ENCODE results near the gene SPATA1. TPM values are rescaled to one million over a fixed set of nuclear protein-coding genes. Genes with fewer than 3 reads are reported as not detected.

The SPATA1 gene
- total and polyA plus RNA-seq, 2 donors (not counting 1 experiment from before 2014, with no cell fraction given) = 0.73 to 8.6 TPM

GRCh38 chr1:84479998-84480397 is 26.2 kb upstream of the SPATA1 start:
- peaks cover 22% of the 10 kb centered on the region for H3K27me3 Mint-ChIP-seq
- 10% methylated on average over 2 of the region's 9 CpGs for WGBS (ENCODE audit: insufficient coverage)
- peak overlapping the region; percentile 78 to 81 for H3K27ac ChIP-seq (ENCODE audit: low read length in 2 of 2)
- peaks cover 2 to 10% (median 9%) of the 10 kb centered on the region in 3 donors for H3K9me3 ChIP-seq (ENCODE audit: control extremely low read depth in 1 of 3, control insufficient read depth in 2 of 3, insufficient read depth in 1 of 3, low read length in 2 of 3)
- H3K9ac ChIP-seq (ENCODE audit: low read length) = peak overlapping the region; percentile 70
- CTCF ChIA-PET = interaction anchor here (0.8 to 1.8 kb wide), 6 partner anchors 11 to 337 kb away, joined by 3 to 5 read pairs (median 4); partner anchors contain the start of gene SPATA1
- TF ChIP-seq EZH2 (IDR thresholded peaks at IDR 0.05; ENCODE audit: borderline replicate concordance, insufficient read depth, low read depth, low read length, poor library complexity, severe bottlenecking) (no peak), CTCF (IDR thresholded peaks at IDR 0.05) (no peak)
- H4K20me1 ChIP-seq (ENCODE audit: control insufficient read depth, insufficient read depth, low read length, poor library complexity, severe bottlenecking) = peaks cover 18% of the 10 kb centered on the region
- H2AFZ ChIP-seq (ENCODE audit: insufficient read depth, low read depth, low read length, poor library complexity, severe bottlenecking) = peak overlapping the region; percentile 81
- intact Hi-C loops (cut with micrococcal nuclease) = loop anchor here (1.0 to 10.0 kb wide), 5 partner anchors 7 to 515 kb away; partner anchors contain the start of genes CTBS, GNG5, MCOLN2 and SPATA1
- POLR2A ChIA-PET = interaction anchor here (1.6 to 3.6 kb wide), 2 partner anchors 26 to 94 kb away, joined by 4 to 13 read pairs; partner anchors contain the start of genes CTBS, GNG5 and SPATA1
- no peak for ATAC-seq (ENCODE audit: low read depth)
- DNase-seq = peak; percentile 12
- peaks cover 62% of the 10 kb centered on the region for H3K79me2 ChIP-seq (ENCODE audit: control insufficient read depth, insufficient read depth, low read length)
- peak overlapping the region; percentile 80 for H3K4me2 ChIP-seq (replicated peaks; ENCODE audit: low read depth, low read length, poor library complexity, severe bottlenecking)
- peaks cover 0 to 17% of the 10 kb centered on the region in 2 experiments for H3K36me3 ChIP-seq (replicated peaks in 1 of 2; ENCODE audit: control extremely low read depth in 1 of 2, control insufficient read depth in 1 of 2, extremely low read depth in 1 of 2, insufficient read depth in 2 of 2, low read length in 1 of 2)
- peaks cover 8% of the 10 kb centered on the region for H3K9me3 Mint-ChIP-seq (ENCODE audit: insufficient read depth)
- H3K4me1 Mint-ChIP-seq = peaks cover 40% of the 10 kb centered on the region
- H3K4me3 ChIP-seq (ENCODE audit: control extremely low read depth in 1 of 5, extremely low read depth in 1 of 5, insufficient read depth in 1 of 5, low read depth in 2 of 5, low read length in 4 of 5) = peak overlapping the region; percentile 66 to 90 (median 88)
- peaks cover 19 to 32% of the 10 kb centered on the region in 2 donors for H3K4me1 ChIP-seq (ENCODE audit: control insufficient read depth in 2 of 2, insufficient read depth in 2 of 2, low read length in 2 of 2)
- peaks cover 0 to 17% (median 12%) of the 10 kb centered on the region in 4 experiments for H3K27me3 ChIP-seq (replicated peaks in 1 of 4; ENCODE audit: control extremely low read depth in 1 of 4, control insufficient read depth in 3 of 4, insufficient read depth in 4 of 4, low read length in 3 of 4)
- H3K4me3 Mint-ChIP-seq = peak overlapping the region; percentile 94
- H3K27ac Mint-ChIP-seq = peak overlapping the region; percentile 91

DNA sequence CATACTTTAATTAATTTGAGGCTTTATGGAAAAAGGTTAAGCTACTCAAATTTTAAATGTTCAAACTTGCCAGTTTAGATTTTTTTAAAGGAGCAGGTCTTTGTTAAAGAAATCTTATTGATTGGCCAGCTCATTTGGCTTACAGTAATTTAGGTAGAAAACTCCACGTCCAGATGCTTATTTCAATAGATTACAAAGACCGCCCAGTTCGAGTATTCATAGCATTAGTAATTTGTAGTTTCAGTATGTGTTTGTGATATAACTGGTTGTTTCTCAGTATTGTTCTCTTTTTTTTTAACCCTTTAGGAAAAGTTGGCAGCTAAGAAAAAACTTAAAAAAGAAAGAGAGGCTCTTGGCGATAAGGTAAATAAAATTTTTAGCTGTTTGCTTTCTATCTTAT is 25.5 kb upstream of the SPATA1 start:
- Histone ChIP-seq H3K27ac (ENCODE audit: low read length in 2 of 2) (no peak overlapping the region), H3K4me1 (ENCODE audit: control insufficient read depth in 2 of 2, insufficient read depth in 2 of 2, low read length in 2 of 2) (peaks cover 19 to 32% of the 10 kb centered on the region in 2 donors), H3K9me3 (ENCODE audit: control extremely low read depth in 1 of 3, control insufficient read depth in 2 of 3, insufficient read depth in 1 of 3, low read length in 2 of 3) (peaks cover 2 to 10% (median 9%) of the 10 kb centered on the region in 3 donors), H3K79me2 (ENCODE audit: control insufficient read depth, insufficient read depth, low read length) (peaks cover 68% of the 10 kb centered on the region), H3K9ac (ENCODE audit: low read length) (no peak overlapping the region), H3K4me2 (replicated peaks; ENCODE audit: low read depth, low read length, poor library complexity, severe bottlenecking) (peak overlapping the region; percentile 80), H3K36me3 (replicated peaks in 1 of 2; ENCODE audit: control extremely low read depth in 1 of 2, control insufficient read depth in 1 of 2, extremely low read depth in 1 of 2, insufficient read depth in 2 of 2, low read length in 1 of 2) (peaks cover 1 to 17% of the 10 kb centered on the region in 2 experiments), H2AFZ (ENCODE audit: insufficient read depth, low read depth, low read length, poor library complexity, severe bottlenecking) (no peak overlapping the region), H3K27me3 (replicated peaks in 1 of 4; ENCODE audit: control extremely low read depth in 1 of 4, control insufficient read depth in 3 of 4, insufficient read depth in 4 of 4, low read length in 3 of 4) (peaks cover 0 to 11% (median 9%) of the 10 kb centered on the region in 4 experiments), H3K4me3 (ENCODE audit: control extremely low read depth in 1 of 5, extremely low read depth in 1 of 5, insufficient read depth in 1 of 5, low read depth in 2 of 5, low read length in 4 of 5) (peak overlapping the region in 1 of 5 experiments; percentile 68), H4K20me1 (ENCODE audit: control insufficient read depth, insufficient read depth, low read length, poor library complexity, severe bottlenecking) (peaks cover 19% of the 10 kb centered on the region)
- Mint-ChIP-seq H3K27me3 (peaks cover 18% of the 10 kb centered on the region), H3K4me3 (peak overlapping the region; percentile 32), H3K4me1 (peaks cover 40% of the 10 kb centered on the region), H3K9me3 (ENCODE audit: insufficient read depth) (peaks cover 8% of the 10 kb centered on the region), H3K27ac (no peak overlapping the region)
- POLR2A ChIA-PET = interaction anchor here (1.6 to 3.6 kb wide), 2 partner anchors 25 to 93 kb away, joined by 4 to 13 read pairs; partner anchors contain the start of genes CTBS, GNG5 and SPATA1
- DNase-seq (no peak), ATAC-seq (ENCODE audit: low read depth) (no peak)
- WGBS (ENCODE audit: insufficient coverage) = no CpG with 5 or more reads among the region's 4 CpGs
- intact Hi-C loops (cut with micrococcal nuclease) = no loop called here
- TF ChIP-seq CTCF (IDR thresholded peaks at IDR 0.05) = no peak
- TF ChIP-seq EZH2 (IDR thresholded peaks at IDR 0.05; ENCODE audit: borderline replicate concordance, insufficient read depth, low read depth, low read length, poor library complexity, severe bottlenecking) = no peak
- CTCF ChIA-PET = interaction anchor here (0.8 to 1.8 kb wide), 7 partner anchors 10 to 338 kb away, joined by 3 to 5 read pairs (median 4); partner anchors contain the start of gene SPATA1

Data from B cell (primary cell).